PC-9 (cell line): ENCODE measurements around the gene CA12.

Experiments used
- CTCF ChIP-seq: fragments of 200-600 bp; sonication (generic); conservative IDR thresholded peaks from 2 replicates; pipeline ENCODE4 v1.6.1; 2017; ENCODE audit warnings: mixed run types, antibody characterized with exemption, mild to moderate bottlenecking, moderate library complexity
- EZH2 ChIP-seq: fragments of 200-600 bp; sonication (generic); IDR thresholded peaks from 2 replicates; pipeline ENCODE4 v1.8.0; 2017; ENCODE audit warnings: antibody characterized with exemption, low read depth

GRCh38 chr15:63331456-63331855, 50.2 kb downstream of the CA12 start:
- no peak for TF ChIP-seq CTCF
- TF ChIP-seq EZH2, result no peak
